Lung (tissue), 16 donors: ENCODE results near the gene ZNF860. TPM values are rescaled to one million over a fixed set of nuclear protein-coding genes. Genes with fewer than 3 reads are reported as not detected.

Experiments
- ATAC-seq: fragments of 200-7000 bp; cut with Tn5 transposase; one replicate; pipeline ENCODE4 v1.9.1; 2020; ENCODE audit warnings: moderate number of reproducible peaks; ENCODE audit not compliant: insufficient read depth, low FRiP score
- DNase-seq, 3 donors: peaks; one replicate each; pipeline ENCODE4 v3.0.0-alpha.2; 2013 to 2017
- H3K27ac ChIP-seq, 2 donors: one replicate each; pipeline ENCODE4 v1.5.1; 2013; ENCODE audit warnings: mild to moderate bottlenecking in 2 of 2, moderate library complexity in 2 of 2, control low read depth in 1 of 2, inconsistent platforms in 1 of 2, low read depth in 1 of 2, low read length in 1 of 2
- H3K27me3 ChIP-seq, 3 donors: one replicate each; pipeline ENCODE4 v1.5.1; 2013; ENCODE audit warnings: low read length in 2 of 3; ENCODE audit not compliant: control insufficient read depth in 3 of 3, insufficient read depth in 3 of 3
- H3K36me3 ChIP-seq, 4 donors: one replicate each; pipeline ENCODE4 v1.5.1; 2013; ENCODE audit warnings: low read length in 4 of 4, mild to moderate bottlenecking in 1 of 4, moderate library complexity in 1 of 4; ENCODE audit not compliant: control insufficient read depth in 4 of 4, insufficient read depth in 4 of 4
- H3K4me1 ChIP-seq, 5 donors: one replicate each; pipeline ENCODE4 v1.5.1; 2013; ENCODE audit warnings: low read length in 5 of 5, mild to moderate bottlenecking in 2 of 5, moderate library complexity in 1 of 5; ENCODE audit not compliant: control insufficient read depth in 5 of 5, insufficient read depth in 5 of 5
- H3K4me3 ChIP-seq: one replicate; pipeline ENCODE4 v1.5.1; 2013; ENCODE audit warnings: mild to moderate bottlenecking, control low read depth, moderate library complexity
- H3K9ac ChIP-seq, 2 donors: one replicate each; pipeline ENCODE4 v1.5.1; 2013; ENCODE audit warnings: low read length in 2 of 2, control low read depth in 1 of 2; ENCODE audit not compliant: insufficient read depth in 1 of 2
- H3K9me3 ChIP-seq, 4 donors: one replicate each; pipeline ENCODE4 v1.5.1; 2013; ENCODE audit warnings: low read length in 3 of 4, mild to moderate bottlenecking in 1 of 4, moderate library complexity in 1 of 4; ENCODE audit not compliant: control insufficient read depth in 4 of 4, insufficient read depth in 3 of 4
- CTCF ChIP-seq: IDR thresholded peaks from 2 replicates; pipeline ENCODE4 v1.5.1; 2012; ENCODE audit warnings: mild to moderate bottlenecking; ENCODE audit errors: control extremely low read depth, extremely low read depth
- WGBS, 2 donors: extraction: QIAGEN DNeasy Blood & Tissue Kit; methylation state at CpG; one replicate each; pipeline ENCODE4 v1.1.7; 2013; 5-methylcytosine and 5-hydroxymethylcytosine counted together
- long read RNA-seq, 5 donors: transcript quantifications; one replicate each; lab custom pipeline, GENCODE V29; 2026
- polyA plus RNA-seq, 2 donors: library from polyadenylated mRNA; stranded (reverse); fragments of 200-250 nt; gene quantifications; one replicate each; pipeline ENCODE4 v1.2.1, GENCODE V29; 2013
- total RNA-seq, 2 donors: library from RNA; depleted of rRNA in 1 of 2; stranded (reverse); fragments of >200 nt in 1 of 2; gene quantifications; one replicate each; pipeline ENCODE4 v1.2.1, GENCODE V29; 2014 to 2021
- donor health status: control.
- donor health status: control.
- donor health status: Bipolar disorder and iron deficiency.
- donor health status: healthy.
- donor health status: DM: yes; HTN: yes; CAD: no.

The ZNF860 gene
- 1 to 10 TPM; 2.4 to 2.6 TPM for total RNA-seq
- under 1 TPM; 0.35 to 0.53 TPM for polyA plus RNA-seq
- long read RNA-seq, donor 1, transcript ZNF860-201 (2 exons, 3,098 nt), result major isoform, 5 of 5 reads
- long read RNA-seq, donor 1, partial matches to known transcripts, result 0 of 5 reads
- long read RNA-seq, donor 1, other reads (novel, unspliced or antisense), result 0 of 5 reads
- long read RNA-seq, donor 2, partial matches to known transcripts, result 0 of 2 reads
- long read RNA-seq, donor 2, other reads (novel, unspliced or antisense), result 0 of 2 reads
- long read RNA-seq, donor 3, result 0 reads
- long read RNA-seq, donor 4, partial matches to known transcripts, result 0 of 3 reads
- long read RNA-seq, donor 4, other reads (novel, unspliced or antisense), result 0 of 3 reads
- long read RNA-seq, donor 5, partial matches to known transcripts, result 5 of 9 reads
- long read RNA-seq, donor 5, other reads (novel, unspliced or antisense), result 0 of 9 reads

GRCh38 chr3:31981206-31982181 lies at the start of gene ZNF860, which contains the start of gene OSBPL10:
Gene ZNF860 (plus strand): TSS chr3:31981750. CDS start chr3:31989080, 7,330 bp downstream.
Gene OSBPL10 (minus strand): TSS chr3:31981262. CDS start chr3:31981179, 83 bp downstream.
- Histone ChIP-seq H3K4me3 (peak within 1 kb of the TSS; percentile 72), H3K9me3 (no peaks in the 10 kb centered on the region), H3K36me3 (no peaks in the 10 kb centered on the region), H3K27ac (peak within 1 kb of the TSS; percentile 50 to 91), H3K27me3 (no peaks in the 10 kb centered on the region), H3K4me1 (peaks cover 0 to 20% (median 1%) of the 10 kb centered on the region in 5 donors), H3K9ac (peak within 1 kb of the TSS; percentile 55 to 78)
- no peak for TF ChIP-seq CTCF
- WGBS, 2 donors, result 8 to 11% methylated on average over 56 to 65 of the region's 65 CpGs
- ATAC-seq, result peak; percentile 86
- DNase-seq, result peak; percentile 93 to 97 (median 93)

- Histone ChIP-seq H3K27me3 (no peaks in the 10 kb centered on the region), H3K9me3 (no peaks in the 10 kb centered on the region), H3K36me3 (no peaks in the 10 kb centered on the region), H3K9ac (no peak overlapping the region), H3K4me3 (no peak overlapping the region), H3K27ac (no peak overlapping the region), H3K4me1 (peaks cover 0 to 7% (median 0%) of the 10 kb centered on the region in 5 donors)
- DNase-seq, result no peak
- whole genome bisulfite sequencing, 2 donors, result 76 to 91% methylated on average over 3 of the region's 3 CpGs
- ATAC-seq, result no peak
- no peak for TF ChIP-seq CTCF
Observed at GRCh38 chr3:31932990-31933389, 48.6 kb upstream of the ZNF860 start.

DNA sequence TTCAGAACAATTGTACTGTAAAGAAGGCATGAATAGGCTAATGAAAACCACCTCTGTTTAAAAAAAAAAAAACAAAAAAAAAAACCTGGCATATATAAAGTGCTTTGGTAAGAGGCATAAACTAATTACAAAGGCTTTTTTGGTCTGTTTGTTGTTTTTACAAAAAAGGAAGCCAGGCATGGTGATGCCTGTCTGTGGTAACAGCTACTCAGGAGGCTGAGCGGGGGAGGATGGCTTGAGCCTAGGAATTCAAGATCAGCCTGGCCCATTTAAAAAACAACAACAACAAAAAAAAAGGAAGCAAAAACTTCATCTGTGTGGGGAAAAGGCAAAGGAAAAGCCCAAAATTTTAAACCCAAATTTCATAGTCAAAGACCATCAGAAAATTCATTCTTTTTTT lies 47.5 kb upstream of the ZNF860 start:
- ATAC-seq, result no peak

More for the DNA sequence above, 47.5 kb upstream of the ZNF860 start:
- DNase-seq, result no peak
- 59 to 77% methylated on average over 1 of the region's 1 CpG for WGBS, 2 donors
- no peaks in the 10 kb centered on the region for H3K36me3 ChIP-seq
- H3K4me3 ChIP-seq, result no peak overlapping the region
- H3K27me3 ChIP-seq, result no peaks in the 10 kb centered on the region
- no peak overlapping the region for H3K27ac ChIP-seq
- H3K9me3 ChIP-seq, result no peaks in the 10 kb centered on the region
- H3K9ac ChIP-seq, result no peak overlapping the region
- TF ChIP-seq CTCF, result no peak
- peaks cover 0 to 7% (median 0%) of the 10 kb centered on the region in 5 donors for H3K4me1 ChIP-seq
